ENCODE measurements around the gene CYTH2. TPM values are rescaled to one million over a fixed set of nuclear protein-coding genes. Genes with fewer than 3 reads are reported as not detected.
"Not testable (repeated sequence)": the region's sequence is repeated elsewhere in the genome, so short reads cannot be mapped to it uniquely, and the experiment has no call there.

CYTH2 gene
- total and polyA plus RNA-seq, 4 experiments from 2014 or later, result 30.1 to 89.0 (median 53.1) TPM

GRCh38 chr19:48518207-48518606 is 49.0 kb downstream of the CYTH2 start:
- intact Hi-C loops (cut with micrococcal nuclease), result no loop called here
- Mint-ChIP-seq H3K4me1 (peaks cover 2 to 6% (median 4%) of the 10 kb centered on the region in 4 donors), H3K9me3 (peaks cover 0 to 1% (median 0%) of the 10 kb centered on the region in 8 donors), H3K36me3 (no peaks in the 10 kb centered on the region), H3K27ac (no peak overlapping the region), H3K4me3 (no peak overlapping the region), H3K27me3 (peaks cover 2 to 3% of the 10 kb centered on the region in 2 donors)
- Histone ChIP-seq H3K4me3 (ENCODE audit: low read length in 2 of 2) (no peak overlapping the region), H3K27ac (ENCODE audit: low read depth, low read length) (no peak overlapping the region), H3K9me3 (ENCODE audit: control insufficient read depth in 1 of 2, low read length in 2 of 2) (no peaks in the 10 kb centered on the region), H3K36me3 (ENCODE audit: insufficient read depth, low read length) (no peaks in the 10 kb centered on the region), H3K4me1 (ENCODE audit: insufficient read depth, low read length) (peaks cover 2% of the 10 kb centered on the region), H3K27me3 (ENCODE audit: insufficient read depth, low read length) (no peaks in the 10 kb centered on the region)
- CTCF ChIA-PET (ENCODE audit: partially characterized antibody), result interaction anchor here (0.9 kb wide), 1 partner anchor 12 kb away, joined by 3 read pairs; no protein-coding TSS in a partner anchor
- POLR2A ChIA-PET (ENCODE audit: partially characterized antibody), result interaction anchor here (1.0 kb wide), 1 partner anchor 101 kb away, joined by 3 read pairs; the partner anchor contains the start of genes RPL18 and SPHK2
- no peak for DNase-seq

GRCh38 chr19:48519426-48519825 is 50.3 kb downstream of the CYTH2 start:
- H3K36me3 Mint-ChIP-seq; H3K27ac Mint-ChIP-seq; H3K9me3 ChIP-seq (ENCODE audit: control insufficient read depth in 1 of 2, low read length in 2 of 2); DNase-seq; H3K9me3 Mint-ChIP-seq; H3K4me1 ChIP-seq (ENCODE audit: insufficient read depth, low read length); H3K4me1 Mint-ChIP-seq; H3K27me3 Mint-ChIP-seq; H3K4me3 ChIP-seq (ENCODE audit: low read length in 2 of 2); H3K27ac ChIP-seq (ENCODE audit: low read depth, low read length); intact Hi-C loops (cut with micrococcal nuclease); H3K36me3 ChIP-seq (ENCODE audit: insufficient read depth, low read length); POLR2A ChIA-PET (ENCODE audit: partially characterized antibody); H3K27me3 ChIP-seq (ENCODE audit: insufficient read depth, low read length); H3K4me3 Mint-ChIP-seq: not testable (repeated sequence)
- CTCF ChIA-PET (ENCODE audit: partially characterized antibody), result interaction anchor here (0.6 to 1.3 kb wide), 4 partner anchors 12 to 91 kb away, joined by 3 to 5 read pairs (median 4); no protein-coding TSS in a partner anchor

- peaks cover 0 to 5% of the 10 kb centered on the region in 2 donors for H3K9me3 ChIP-seq (ENCODE audit: control insufficient read depth in 1 of 2, low read length in 2 of 2)
- no peaks in the 10 kb centered on the region for H3K4me1 ChIP-seq (ENCODE audit: insufficient read depth, low read length)
- no peak for DNase-seq
- Mint-ChIP-seq H3K9me3 (peaks cover 0 to 12% (median 10%) of the 10 kb centered on the region in 8 donors), H3K27me3 (peaks cover 7 to 9% of the 10 kb centered on the region in 2 donors), H3K36me3 (peaks cover 0 to 2% of the 10 kb centered on the region in 2 donors), H3K4me1 (no peaks in the 10 kb centered on the region), H3K4me3 (no peak overlapping the region), H3K27ac (no peak overlapping the region)
- no peak overlapping the region for H3K4me3 ChIP-seq (ENCODE audit: low read length in 2 of 2)
- no peaks in the 10 kb centered on the region for H3K27me3 ChIP-seq (ENCODE audit: insufficient read depth, low read length)
- ChIA-PET POLR2A (ENCODE audit: partially characterized antibody) (no interaction called here), CTCF (ENCODE audit: partially characterized antibody) (interaction anchor here (1.2 to 1.3 kb wide), 2 partner anchors 14 to 64 kb away, joined by 4 to 5 read pairs; no protein-coding TSS in a partner anchor)
- intact Hi-C loops (cut with micrococcal nuclease), result no loop called here
- no peak overlapping the region for H3K27ac ChIP-seq (ENCODE audit: low read depth, low read length)
- no peaks in the 10 kb centered on the region for H3K36me3 ChIP-seq (ENCODE audit: insufficient read depth, low read length)
Measured at GRCh38 chr19:48520134-48520533, 51.0 kb downstream of the CYTH2 start.

GRCh38 chr19:48524221-48524620 is 55.1 kb downstream of the CYTH2 start:
- H3K4me1 Mint-ChIP-seq, result no peaks in the 10 kb centered on the region
- CTCF ChIA-PET (ENCODE audit: partially characterized antibody), result no interaction called here
- H3K4me3 Mint-ChIP-seq, result peak overlapping the region in 1 of 8 donors; percentile 42

GRCh38 chr19:48524732-48525131 is 55.6 kb downstream of the CYTH2 start:
- POLR2A ChIA-PET (ENCODE audit: partially characterized antibody), result no interaction called here
- peaks cover 6 to 10% of the 10 kb centered on the region in 2 donors for H3K36me3 Mint-ChIP-seq
- DNase-seq, result no peak
- H3K9me3 Mint-ChIP-seq, result peaks cover 0 to 49% (median 39%) of the 10 kb centered on the region in 8 donors
- H3K27me3 ChIP-seq (ENCODE audit: insufficient read depth, low read length), result no peaks in the 10 kb centered on the region
- H3K9me3 ChIP-seq (ENCODE audit: control insufficient read depth in 1 of 2, low read length in 2 of 2), result peaks cover 0 to 10% of the 10 kb centered on the region in 2 donors
- H3K27me3 Mint-ChIP-seq, result peaks cover 7 to 14% of the 10 kb centered on the region in 2 donors
- CTCF ChIA-PET (ENCODE audit: partially characterized antibody), result no interaction called here
- no peaks in the 10 kb centered on the region for H3K4me1 ChIP-seq (ENCODE audit: insufficient read depth, low read length)
- no peak overlapping the region for H3K4me3 Mint-ChIP-seq
- H3K4me3 ChIP-seq (ENCODE audit: low read length in 2 of 2), result no peak overlapping the region
- H3K36me3 ChIP-seq (ENCODE audit: insufficient read depth, low read length), result no peaks in the 10 kb centered on the region
- intact Hi-C loops (cut with micrococcal nuclease), result no loop called here
- no peaks in the 10 kb centered on the region for H3K4me1 Mint-ChIP-seq
- H3K27ac ChIP-seq (ENCODE audit: low read depth, low read length), result no peak overlapping the region
- no peak overlapping the region for H3K27ac Mint-ChIP-seq

More at GRCh38 chr19:48524221-48524620, 55.1 kb downstream of the CYTH2 start:
- no peaks in the 10 kb centered on the region for H3K27me3 ChIP-seq (ENCODE audit: insufficient read depth, low read length)
- H3K9me3 ChIP-seq (ENCODE audit: control insufficient read depth in 1 of 2, low read length in 2 of 2), result peaks cover 0 to 9% of the 10 kb centered on the region in 2 donors
- intact Hi-C loops (cut with micrococcal nuclease), result no loop called here
- no peak overlapping the region for H3K27ac ChIP-seq (ENCODE audit: low read depth, low read length)
- peaks cover 6 to 10% of the 10 kb centered on the region in 2 donors for H3K36me3 Mint-ChIP-seq
- no peak overlapping the region for H3K27ac Mint-ChIP-seq
- H3K27me3 Mint-ChIP-seq, result peaks cover 7 to 14% of the 10 kb centered on the region in 2 donors
- H3K9me3 Mint-ChIP-seq, result peaks cover 0 to 46% (median 35%) of the 10 kb centered on the region in 8 donors
- no peaks in the 10 kb centered on the region for H3K4me1 ChIP-seq (ENCODE audit: insufficient read depth, low read length)
- POLR2A ChIA-PET (ENCODE audit: partially characterized antibody), result no interaction called here
- no peaks in the 10 kb centered on the region for H3K36me3 ChIP-seq (ENCODE audit: insufficient read depth, low read length)
- no peak for DNase-seq
- no peak overlapping the region for H3K4me3 ChIP-seq (ENCODE audit: low read length in 2 of 2)

GRCh38 chr19:48529156-48529555 is 60.0 kb downstream of the CYTH2 start:
- Histone ChIP-seq H3K4me1 (ENCODE audit: insufficient read depth, low read length) (no peaks in the 10 kb centered on the region), H3K36me3 (ENCODE audit: insufficient read depth, low read length) (no peaks in the 10 kb centered on the region), H3K9me3 (ENCODE audit: control insufficient read depth in 1 of 2, low read length in 2 of 2) (peaks cover 0 to 7% of the 10 kb centered on the region in 2 donors), H3K4me3 (ENCODE audit: low read length in 2 of 2) (no peak overlapping the region), H3K27me3 (ENCODE audit: insufficient read depth, low read length) (no peaks in the 10 kb centered on the region), H3K27ac (ENCODE audit: low read depth, low read length) (no peak overlapping the region)
- ChIA-PET POLR2A (ENCODE audit: partially characterized antibody) (no interaction called here), CTCF (ENCODE audit: partially characterized antibody) (interaction anchor here (1.0 kb wide), 1 partner anchor 24 kb away, joined by 3 read pairs; no protein-coding TSS in a partner anchor)
- Mint-ChIP-seq H3K9me3 (peaks cover 0 to 52% (median 37%) of the 10 kb centered on the region in 8 donors), H3K4me3 (no peak overlapping the region), H3K36me3 (peaks cover 6 to 10% of the 10 kb centered on the region in 2 donors), H3K27me3 (peaks cover 6 to 19% of the 10 kb centered on the region in 2 donors), H3K4me1 (no peaks in the 10 kb centered on the region), H3K27ac (no peak overlapping the region)
- DNase-seq, result no peak
- intact Hi-C loops (cut with micrococcal nuclease), result no loop called here

- Histone ChIP-seq H3K9me3 (ENCODE audit: control insufficient read depth in 1 of 2, low read length in 2 of 2) (peaks cover 0 to 4% of the 10 kb centered on the region in 2 donors), H3K36me3 (ENCODE audit: insufficient read depth, low read length) (no peaks in the 10 kb centered on the region), H3K4me3 (ENCODE audit: low read length in 2 of 2) (no peak overlapping the region), H3K27me3 (ENCODE audit: insufficient read depth, low read length) (no peaks in the 10 kb centered on the region), H3K4me1 (ENCODE audit: insufficient read depth, low read length) (no peaks in the 10 kb centered on the region), H3K27ac (ENCODE audit: low read depth, low read length) (no peak overlapping the region)
- no peak for DNase-seq
- no peak overlapping the region for H3K27ac Mint-ChIP-seq
- H3K9me3 Mint-ChIP-seq, result peaks cover 0 to 44% (median 29%) of the 10 kb centered on the region in 8 donors
- CTCF ChIA-PET (ENCODE audit: partially characterized antibody), result interaction anchor here (1.0 kb wide), 1 partner anchor 25 kb away, joined by 3 read pairs; no protein-coding TSS in a partner anchor
- peaks cover 4 to 10% of the 10 kb centered on the region in 2 donors for H3K36me3 Mint-ChIP-seq
- intact Hi-C loops (cut with micrococcal nuclease), result no loop called here
- H3K27me3 Mint-ChIP-seq, result peaks cover 5 to 15% of the 10 kb centered on the region in 2 donors
- POLR2A ChIA-PET (ENCODE audit: partially characterized antibody), result no interaction called here
- H3K4me1 Mint-ChIP-seq, result no peaks in the 10 kb centered on the region
- H3K4me3 Mint-ChIP-seq, result no peak overlapping the region
Measured at GRCh38 chr19:48530066-48530720, 61.0 kb downstream of the CYTH2 start.

All from CD4-positive, alpha-beta memory T cell (primary cell).